ENCODE results near the gene MACF1. TPM values are rescaled to one million over a fixed set of nuclear protein-coding genes. Genes with fewer than 3 reads are reported as not detected.

MACF1 gene
- total and polyA plus RNA-seq, 5 donors from 2014 or later = 21.8 to 431 (median 26.2) TPM

- Histone ChIP-seq H3K27me3 (ENCODE audit: control insufficient read depth, insufficient read depth, low read length) (no peaks in the 10 kb centered on the region), H3K9me3 (ENCODE audit: control insufficient read depth in 2 of 2, low read length in 2 of 2) (no peaks in the 10 kb centered on the region), H3K36me3 (ENCODE audit: control insufficient read depth, insufficient read depth, low read length) (peaks cover 12% of the 10 kb centered on the region), H3K27ac (ENCODE audit: insufficient read depth, low read length, poor library complexity, severe bottlenecking) (no peak overlapping the region), H3K4me1 (ENCODE audit: control insufficient read depth, insufficient read depth, low read length, poor library complexity, severe bottlenecking) (peaks cover 46% of the 10 kb centered on the region), H3K4me3 (ENCODE audit: low read depth, low read length) (peak overlapping the region; percentile 10)
- Mint-ChIP-seq H3K27ac (peak overlapping the region; percentile 48 to 82 (median 69)), H3K4me3 (peak overlapping the region in 2 of 4 donors; percentile 17 to 30), H3K4me1 (peaks cover 48 to 85% (median 70%) of the 10 kb centered on the region in 4 donors), H3K36me3 (peaks cover 25% of the 10 kb centered on the region), H3K9me3 (no peaks in the 10 kb centered on the region), H3K27me3 (no peaks in the 10 kb centered on the region)
- DNase-seq (no peak), ATAC-seq (ENCODE audit: low read depth in 2 of 2) (no peak)
These were observed 67.7 kb downstream of the MACF1 start for GRCh38 chr1:39272027-39272797.

GRCh38 chr1:39272798-39273469, 68.4 kb downstream of the MACF1 start:
- no peak for ATAC-seq (ENCODE audit: low read depth in 2 of 2)
- H3K9me3 ChIP-seq (ENCODE audit: control insufficient read depth in 2 of 2, low read length in 2 of 2) = no peaks in the 10 kb centered on the region
- Mint-ChIP-seq H3K27ac (peak overlapping the region; percentile 69 to 89 (median 82)), H3K4me1 (peaks cover 47 to 85% (median 75%) of the 10 kb centered on the region in 4 donors), H3K36me3 (peaks cover 25% of the 10 kb centered on the region), H3K27me3 (no peaks in the 10 kb centered on the region), H3K9me3 (no peaks in the 10 kb centered on the region), H3K4me3 (peak overlapping the region in 1 of 4 donors; percentile 30)
- H3K4me1 ChIP-seq (ENCODE audit: control insufficient read depth, insufficient read depth, low read length, poor library complexity, severe bottlenecking) = peaks cover 46% of the 10 kb centered on the region
- H3K36me3 ChIP-seq (ENCODE audit: control insufficient read depth, insufficient read depth, low read length) = peaks cover 12% of the 10 kb centered on the region
- no peak overlapping the region for H3K27ac ChIP-seq (ENCODE audit: insufficient read depth, low read length, poor library complexity, severe bottlenecking)
- no peaks in the 10 kb centered on the region for H3K27me3 ChIP-seq (ENCODE audit: control insufficient read depth, insufficient read depth, low read length)
- no peak for DNase-seq
- peak overlapping the region; percentile 10 for H3K4me3 ChIP-seq (ENCODE audit: low read depth, low read length)

- ATAC-seq (ENCODE audit: low read depth in 2 of 2) (no peak), DNase-seq (no peak)
- no peak overlapping the region for H3K4me3 ChIP-seq (ENCODE audit: low read depth, low read length)
- no peak overlapping the region for H3K4me3 Mint-ChIP-seq
- peak overlapping the region; percentile 8 for H3K27ac ChIP-seq (ENCODE audit: insufficient read depth, low read length, poor library complexity, severe bottlenecking)
- H3K4me1 ChIP-seq (ENCODE audit: control insufficient read depth, insufficient read depth, low read length, poor library complexity, severe bottlenecking) = peaks cover 33% of the 10 kb centered on the region
- H3K27me3 ChIP-seq (ENCODE audit: control insufficient read depth, insufficient read depth, low read length) = no peaks in the 10 kb centered on the region
- H3K27me3 Mint-ChIP-seq = no peaks in the 10 kb centered on the region
- peaks cover 43 to 71% (median 61%) of the 10 kb centered on the region in 4 donors for H3K4me1 Mint-ChIP-seq
- peaks cover 3% of the 10 kb centered on the region for H3K36me3 Mint-ChIP-seq
- H3K9me3 Mint-ChIP-seq = no peaks in the 10 kb centered on the region
- H3K27ac Mint-ChIP-seq = peak overlapping the region in 2 of 3 donors; percentile 72 to 90
- peaks cover 5% of the 10 kb centered on the region for H3K36me3 ChIP-seq (ENCODE audit: control insufficient read depth, insufficient read depth, low read length)
- no peaks in the 10 kb centered on the region for H3K9me3 ChIP-seq (ENCODE audit: control insufficient read depth in 2 of 2, low read length in 2 of 2)
These were observed 71.5 kb downstream of the MACF1 start for GRCh38 chr1:39275836-39276507.

GRCh38 chr1:39277879-39278278, 73.4 kb downstream of the MACF1 start:
- no peak for ATAC-seq (ENCODE audit: low read depth in 2 of 2)
- H3K36me3 ChIP-seq (ENCODE audit: control insufficient read depth, insufficient read depth, low read length) = peaks cover 16% of the 10 kb centered on the region
- peak overlapping the region; percentile 2 for H3K4me3 ChIP-seq (ENCODE audit: low read depth, low read length)
- H3K4me1 Mint-ChIP-seq = peaks cover 35 to 52% (median 44%) of the 10 kb centered on the region in 4 donors
- no peaks in the 10 kb centered on the region for H3K27me3 ChIP-seq (ENCODE audit: control insufficient read depth, insufficient read depth, low read length)
- no peaks in the 10 kb centered on the region for H3K27me3 Mint-ChIP-seq
- peaks cover 7% of the 10 kb centered on the region for H3K36me3 Mint-ChIP-seq
- H3K9me3 Mint-ChIP-seq = no peaks in the 10 kb centered on the region
- no peaks in the 10 kb centered on the region for H3K9me3 ChIP-seq (ENCODE audit: control insufficient read depth in 2 of 2, low read length in 2 of 2)
- peak overlapping the region in 1 of 4 donors; percentile 42 for H3K4me3 Mint-ChIP-seq
- peak overlapping the region; percentile 74 to 84 (median 82) for H3K27ac Mint-ChIP-seq
- no peak overlapping the region for H3K27ac ChIP-seq (ENCODE audit: insufficient read depth, low read length, poor library complexity, severe bottlenecking)
- H3K4me1 ChIP-seq (ENCODE audit: control insufficient read depth, insufficient read depth, low read length, poor library complexity, severe bottlenecking) = peaks cover 26% of the 10 kb centered on the region
- no peak for DNase-seq

- H3K9me3 Mint-ChIP-seq = no peaks in the 10 kb centered on the region
- H3K4me1 Mint-ChIP-seq = peaks cover 18 to 24% (median 21%) of the 10 kb centered on the region in 4 donors
- Histone ChIP-seq H3K36me3 (ENCODE audit: control insufficient read depth, insufficient read depth, low read length) (peaks cover 59% of the 10 kb centered on the region), H3K4me1 (ENCODE audit: control insufficient read depth, insufficient read depth, low read length, poor library complexity, severe bottlenecking) (peaks cover 18% of the 10 kb centered on the region), H3K9me3 (ENCODE audit: control insufficient read depth in 2 of 2, low read length in 2 of 2) (no peaks in the 10 kb centered on the region), H3K27me3 (ENCODE audit: control insufficient read depth, insufficient read depth, low read length) (no peaks in the 10 kb centered on the region), H3K4me3 (ENCODE audit: low read depth, low read length) (no peak overlapping the region), H3K27ac (ENCODE audit: insufficient read depth, low read length, poor library complexity, severe bottlenecking) (no peak overlapping the region)
- H3K27me3 Mint-ChIP-seq = no peaks in the 10 kb centered on the region
- H3K36me3 Mint-ChIP-seq = peaks cover 33% of the 10 kb centered on the region
- peak overlapping the region; percentile 46 to 97 (median 83) for H3K27ac Mint-ChIP-seq
- ATAC-seq (ENCODE audit: low read depth in 2 of 2) (no peak), DNase-seq (no peak)
- H3K4me3 Mint-ChIP-seq = no peak overlapping the region
These were observed 78.2 kb downstream of the MACF1 start for GRCh38 chr1:39282537-39283216.

- no peak overlapping the region for H3K27ac ChIP-seq (ENCODE audit: insufficient read depth, low read length, poor library complexity, severe bottlenecking)
- Mint-ChIP-seq H3K27ac (peak overlapping the region in 1 of 3 donors; percentile 83), H3K9me3 (no peaks in the 10 kb centered on the region), H3K27me3 (no peaks in the 10 kb centered on the region), H3K36me3 (peaks cover 35% of the 10 kb centered on the region), H3K4me1 (peaks cover 8 to 14% (median 12%) of the 10 kb centered on the region in 4 donors), H3K4me3 (no peak overlapping the region)
- H3K4me1 ChIP-seq (ENCODE audit: control insufficient read depth, insufficient read depth, low read length, poor library complexity, severe bottlenecking) = peaks cover 6% of the 10 kb centered on the region
- peaks cover 70% of the 10 kb centered on the region for H3K36me3 ChIP-seq (ENCODE audit: control insufficient read depth, insufficient read depth, low read length)
- no peak for DNase-seq
- no peaks in the 10 kb centered on the region for H3K27me3 ChIP-seq (ENCODE audit: control insufficient read depth, insufficient read depth, low read length)
- H3K4me3 ChIP-seq (ENCODE audit: low read depth, low read length) = no peak overlapping the region
- no peaks in the 10 kb centered on the region for H3K9me3 ChIP-seq (ENCODE audit: control insufficient read depth in 2 of 2, low read length in 2 of 2)
- no peak for ATAC-seq (ENCODE audit: low read depth in 2 of 2)
These were observed 79.4 kb downstream of the MACF1 start for GRCh38 chr1:39283858-39284257.

- Mint-ChIP-seq H3K9me3 (no peaks in the 10 kb centered on the region), H3K27me3 (no peaks in the 10 kb centered on the region), H3K27ac (no peak overlapping the region), H3K4me1 (peaks cover 0 to 10% (median 3%) of the 10 kb centered on the region in 4 donors), H3K36me3 (peaks cover 50% of the 10 kb centered on the region), H3K4me3 (no peak overlapping the region)
- H3K27ac ChIP-seq (ENCODE audit: insufficient read depth, low read length, poor library complexity, severe bottlenecking) = no peak overlapping the region
- peaks cover 84% of the 10 kb centered on the region for H3K36me3 ChIP-seq (ENCODE audit: control insufficient read depth, insufficient read depth, low read length)
- H3K4me1 ChIP-seq (ENCODE audit: control insufficient read depth, insufficient read depth, low read length, poor library complexity, severe bottlenecking) = no peaks in the 10 kb centered on the region
- no peaks in the 10 kb centered on the region for H3K9me3 ChIP-seq (ENCODE audit: control insufficient read depth in 2 of 2, low read length in 2 of 2)
- H3K27me3 ChIP-seq (ENCODE audit: control insufficient read depth, insufficient read depth, low read length) = no peaks in the 10 kb centered on the region
- ATAC-seq (ENCODE audit: low read depth in 2 of 2) = no peak
- DNase-seq = no peak
- H3K4me3 ChIP-seq (ENCODE audit: low read depth, low read length) = no peak overlapping the region
These were observed 83.0 kb downstream of the MACF1 start for GRCh38 chr1:39287541-39287940.

Data from CD4-positive, CD25-positive, alpha-beta regulatory T cell (primary cell).